ENCODE data around the gene RASAL3. TPM values are rescaled to one million over a fixed set of nuclear protein-coding genes. Genes with fewer than 3 reads are reported as not detected.

RASAL3 gene
- total RNA-seq, 1 donor from 2014 or later: 0.14 TPM

DNA sequence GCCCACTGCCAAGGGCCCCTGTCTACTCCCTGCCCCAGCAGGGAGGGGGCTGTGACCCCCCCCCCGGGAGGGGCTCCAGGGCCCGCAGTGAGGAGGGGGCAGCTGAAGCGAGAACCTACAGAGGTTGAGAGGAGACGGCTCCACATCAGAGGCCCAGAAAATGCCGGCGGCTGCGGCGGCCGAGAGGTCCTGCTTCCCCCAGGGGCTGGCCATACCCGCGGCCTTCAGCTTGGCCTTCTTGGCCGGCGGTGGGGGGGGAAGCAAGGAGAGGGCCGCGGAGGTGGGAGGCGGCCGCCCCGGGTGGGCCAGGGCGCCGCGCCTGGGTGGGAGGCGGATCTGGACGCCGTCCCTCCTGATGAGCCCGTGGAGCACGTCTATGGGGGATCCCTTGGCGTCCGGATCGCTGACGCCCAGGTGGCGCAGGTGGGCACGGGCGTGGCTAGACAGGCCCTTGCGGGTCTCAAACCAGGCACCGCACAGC, 36.3 kb downstream of the RASAL3 start:
- Mint-ChIP-seq H3K36me3 (ENCODE audit: low read depth, unreplicated experiment) (peaks cover 21% of the 10 kb centered on the region), H3K27ac (ENCODE audit: unreplicated experiment) (no peak overlapping the region), H3K9me3 (ENCODE audit: unreplicated experiment) (peaks cover 2% of the 10 kb centered on the region), H3K4me1 (ENCODE audit: low read depth, unreplicated experiment) (peaks cover 11% of the 10 kb centered on the region), H3K4me3 (ENCODE audit: unreplicated experiment) (no peak overlapping the region), H3K27me3 (ENCODE audit: low read depth, unreplicated experiment) (no peaks in the 10 kb centered on the region)
- Histone ChIP-seq H3K9me3 (ENCODE audit: insufficient read depth, low read depth, low read length) (peaks cover 4% of the 10 kb centered on the region), H3K79me2 (ENCODE audit: insufficient read depth, low read length) (peaks cover 55% of the 10 kb centered on the region), H3K4me3 (ENCODE audit: insufficient read depth, low read depth, low read length) (no peak overlapping the region), H3K27ac (ENCODE audit: low read depth, low read length) (no peak overlapping the region), H3K9ac (ENCODE audit: low read length) (no peak overlapping the region), H2AFZ (ENCODE audit: low read depth, low read length) (no peak overlapping the region), H3K36me3 (ENCODE audit: insufficient read depth, low read length) (peaks cover 16% of the 10 kb centered on the region), H3K27me3 (ENCODE audit: insufficient read depth, low read length) (no peaks in the 10 kb centered on the region), H4K20me1 (ENCODE audit: insufficient read depth, low read length) (peaks cover 56% of the 10 kb centered on the region), H3K4me2 (ENCODE audit: low read length) (no peak overlapping the region), H3K4me1 (ENCODE audit: insufficient read depth, low read length) (peaks cover 13% of the 10 kb centered on the region)
- TF ChIP-seq, protein P1, sequence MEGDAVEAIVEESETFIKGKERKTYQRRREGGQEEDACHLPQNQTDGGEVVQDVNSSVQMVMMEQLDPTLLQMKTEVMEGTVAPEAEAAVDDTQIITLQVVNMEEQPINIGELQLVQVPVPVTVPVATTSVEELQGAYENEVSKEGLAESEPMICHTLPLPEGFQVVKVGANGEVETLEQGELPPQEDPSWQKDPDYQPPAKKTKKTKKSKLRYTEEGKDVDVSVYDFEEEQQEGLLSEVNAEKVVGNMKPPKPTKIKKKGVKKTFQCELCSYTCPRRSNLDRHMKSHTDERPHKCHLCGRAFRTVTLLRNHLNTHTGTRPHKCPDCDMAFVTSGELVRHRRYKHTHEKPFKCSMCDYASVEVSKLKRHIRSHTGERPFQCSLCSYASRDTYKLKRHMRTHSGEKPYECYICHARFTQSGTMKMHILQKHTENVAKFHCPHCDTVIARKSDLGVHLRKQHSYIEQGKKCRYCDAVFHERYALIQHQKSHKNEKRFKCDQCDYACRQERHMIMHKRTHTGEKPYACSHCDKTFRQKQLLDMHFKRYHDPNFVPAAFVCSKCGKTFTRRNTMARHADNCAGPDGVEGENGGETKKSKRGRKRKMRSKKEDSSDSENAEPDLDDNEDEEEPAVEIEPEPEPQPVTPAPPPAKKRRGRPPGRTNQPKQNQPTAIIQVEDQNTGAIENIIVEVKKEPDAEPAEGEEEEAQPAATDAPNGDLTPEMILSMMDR (IDR thresholded peaks at IDR 0.05; ENCODE audit: insufficient read depth, low read depth, low read length): no peak
- no peak for TF ChIP-seq EZH2 (IDR thresholded peaks at IDR 0.05; ENCODE audit: insufficient read depth, low read length)
- FAIRE-seq: no peak
- DNase-seq (ENCODE audit: low read depth): no peak

DNA sequence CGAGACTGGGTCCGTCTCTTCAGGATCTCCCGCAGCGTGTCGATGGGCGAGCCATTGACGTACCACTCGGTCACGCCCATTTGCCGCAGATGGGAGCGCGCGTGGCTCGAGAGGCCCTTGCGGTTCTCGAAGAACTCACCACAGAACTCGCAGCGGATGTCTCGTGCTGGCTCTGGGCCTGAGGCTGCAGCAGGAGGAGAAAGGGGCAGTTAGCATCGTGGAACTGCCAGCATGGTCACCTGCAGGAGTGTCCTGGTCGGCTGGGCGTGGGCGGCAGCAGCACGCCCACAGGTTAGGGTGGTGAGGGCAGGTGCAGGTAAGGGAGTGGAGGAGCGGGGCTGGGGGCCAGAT, 37.0 kb downstream of the RASAL3 start:
- no peak overlapping the region for H3K4me2 ChIP-seq (ENCODE audit: low read length)
- peaks cover 25% of the 10 kb centered on the region for H3K36me3 Mint-ChIP-seq (ENCODE audit: low read depth, unreplicated experiment)
- H3K4me3 ChIP-seq (ENCODE audit: insufficient read depth, low read depth, low read length): no peak overlapping the region
- H3K9me3 ChIP-seq (ENCODE audit: insufficient read depth, low read depth, low read length): peaks cover 5% of the 10 kb centered on the region
- no peak overlapping the region for H3K4me3 Mint-ChIP-seq (ENCODE audit: unreplicated experiment)
- H3K27ac ChIP-seq (ENCODE audit: low read depth, low read length): no peak overlapping the region
- no peaks in the 10 kb centered on the region for H3K27me3 ChIP-seq (ENCODE audit: insufficient read depth, low read length)
- peaks cover 56% of the 10 kb centered on the region for H4K20me1 ChIP-seq (ENCODE audit: insufficient read depth, low read length)
- peaks cover 13% of the 10 kb centered on the region for H3K4me1 ChIP-seq (ENCODE audit: insufficient read depth, low read length)
- DNase-seq (ENCODE audit: low read depth): no peak
- H3K9ac ChIP-seq (ENCODE audit: low read length): no peak overlapping the region
- no peaks in the 10 kb centered on the region for H3K27me3 Mint-ChIP-seq (ENCODE audit: low read depth, unreplicated experiment)
- TF ChIP-seq, protein P1 (IDR thresholded peaks at IDR 0.05; ENCODE audit: insufficient read depth, low read depth, low read length): no peak
- TF ChIP-seq EZH2 (IDR thresholded peaks at IDR 0.05; ENCODE audit: insufficient read depth, low read length): no peak
- no peak overlapping the region for H3K27ac Mint-ChIP-seq (ENCODE audit: unreplicated experiment)
- no peak overlapping the region for H2AFZ ChIP-seq (ENCODE audit: low read depth, low read length)
- peaks cover 2% of the 10 kb centered on the region for H3K9me3 Mint-ChIP-seq (ENCODE audit: unreplicated experiment)
- FAIRE-seq: no peak
- H3K36me3 ChIP-seq (ENCODE audit: insufficient read depth, low read length): peaks cover 19% of the 10 kb centered on the region
- H3K79me2 ChIP-seq (ENCODE audit: insufficient read depth, low read length): peaks cover 51% of the 10 kb centered on the region
- peaks cover 11% of the 10 kb centered on the region for H3K4me1 Mint-ChIP-seq (ENCODE audit: low read depth, unreplicated experiment)

DNA sequence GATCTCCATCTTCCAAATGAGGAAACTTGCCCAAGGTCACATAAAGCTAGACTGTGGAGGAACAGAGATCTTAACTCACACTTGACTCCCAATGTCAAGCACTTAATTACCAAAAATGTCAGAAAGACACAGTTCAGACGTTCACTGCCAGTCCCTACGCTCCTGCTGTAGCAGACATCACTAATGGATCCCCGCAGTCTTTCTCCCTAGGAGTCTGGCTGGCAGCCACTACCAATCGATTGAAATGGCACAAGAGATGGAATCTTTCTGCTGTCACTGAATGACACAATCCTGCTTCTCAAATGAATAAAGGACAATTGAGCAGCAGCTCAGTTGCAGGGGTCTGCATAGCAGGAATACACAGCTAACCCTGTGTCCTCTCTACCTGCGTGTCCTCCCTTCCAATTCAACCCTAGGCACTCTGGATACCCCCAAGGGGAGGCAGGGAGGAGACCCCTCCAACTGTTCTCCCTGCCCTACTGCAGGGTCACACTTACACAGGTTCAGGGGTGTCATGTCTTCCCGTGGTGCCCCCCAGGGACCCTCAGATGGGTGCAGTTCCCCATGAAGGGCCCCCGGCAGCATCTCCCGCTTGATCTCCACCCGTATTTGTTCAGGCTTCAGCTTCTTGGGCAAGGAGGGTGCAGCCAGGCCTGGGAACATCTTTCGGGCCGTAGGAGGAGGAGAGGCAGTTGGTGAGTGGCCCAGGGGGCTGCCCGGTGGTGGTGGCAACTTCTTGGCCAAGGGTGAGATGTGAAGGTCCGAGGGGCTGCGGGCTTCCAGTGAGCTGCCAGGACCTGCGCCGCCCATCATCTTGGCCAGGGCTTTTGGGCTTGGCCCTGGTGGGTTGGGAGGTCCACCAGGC, 37.6 kb downstream of the RASAL3 start:
- H3K27me3 ChIP-seq (ENCODE audit: insufficient read depth, low read length): no peaks in the 10 kb centered on the region
- H3K4me2 ChIP-seq (ENCODE audit: low read length): no peak overlapping the region
- Mint-ChIP-seq H3K4me3 (ENCODE audit: unreplicated experiment) (no peak overlapping the region), H3K4me1 (ENCODE audit: low read depth, unreplicated experiment) (peaks cover 11% of the 10 kb centered on the region), H3K9me3 (ENCODE audit: unreplicated experiment) (peaks cover 2% of the 10 kb centered on the region), H3K27me3 (ENCODE audit: low read depth, unreplicated experiment) (no peaks in the 10 kb centered on the region), H3K27ac (ENCODE audit: unreplicated experiment) (no peak overlapping the region), H3K36me3 (ENCODE audit: low read depth, unreplicated experiment) (peaks cover 27% of the 10 kb centered on the region)
- peaks cover 55% of the 10 kb centered on the region for H4K20me1 ChIP-seq (ENCODE audit: insufficient read depth, low read length)
- no peak overlapping the region for H3K4me3 ChIP-seq (ENCODE audit: insufficient read depth, low read depth, low read length)
- no peak for TF ChIP-seq EZH2 (IDR thresholded peaks at IDR 0.05; ENCODE audit: insufficient read depth, low read length)
- TF ChIP-seq, protein P1 (IDR thresholded peaks at IDR 0.05; ENCODE audit: insufficient read depth, low read depth, low read length): no peak
- peaks cover 5% of the 10 kb centered on the region for H3K9me3 ChIP-seq (ENCODE audit: insufficient read depth, low read depth, low read length)
- H3K27ac ChIP-seq (ENCODE audit: low read depth, low read length): no peak overlapping the region
- FAIRE-seq (no peak), DNase-seq (ENCODE audit: low read depth) (no peak)
- no peak overlapping the region for H2AFZ ChIP-seq (ENCODE audit: low read depth, low read length)
- H3K36me3 ChIP-seq (ENCODE audit: insufficient read depth, low read length): peaks cover 20% of the 10 kb centered on the region
- H3K9ac ChIP-seq (ENCODE audit: low read length): no peak overlapping the region
- H3K4me1 ChIP-seq (ENCODE audit: insufficient read depth, low read length): peaks cover 12% of the 10 kb centered on the region
- H3K79me2 ChIP-seq (ENCODE audit: insufficient read depth, low read length): peaks cover 46% of the 10 kb centered on the region
